ENCODE data around the gene RNF217. TPM values are rescaled to one million over a fixed set of nuclear protein-coding genes. Genes with fewer than 3 reads are reported as not detected.
"Not testable (repeated sequence)": the region's sequence is repeated elsewhere in the genome, so short reads cannot be mapped to it uniquely, and the experiment has no call there.

The RNF217 gene
- total RNA-seq, 4 donors from 2014 or later = 6.0 to 24.3 (median 16.0) TPM

- no peak for TF ChIP-seq CTCF (IDR thresholded peaks at IDR 0.05)
- TF ChIP-seq EP300 (IDR thresholded peaks at IDR 0.05; ENCODE audit: low read depth) = no peak
- TF ChIP-seq POLR2AphosphoS5 (IDR thresholded peaks at IDR 0.05) = no peak
- no peak for TF ChIP-seq POLR2A (IDR thresholded peaks at IDR 0.05)
- no peaks in the 10 kb centered on the region for H3K36me3 ChIP-seq
- 94 to 100% methylated on average over 1 of the region's 1 CpG for WGBS, 2 donors (ENCODE audit: low coverage in 1 of 2)
- intact Hi-C loops (cut with DNase I; ENCODE audit: low total_unique reads) = no loop called here
- H3K4me1 ChIP-seq = no peaks in the 10 kb centered on the region
- no peaks in the 10 kb centered on the region for H3K27me3 ChIP-seq
- no peaks in the 10 kb centered on the region for H3K9me3 ChIP-seq
- no peak for DNase-seq
- H3K4me3 ChIP-seq = no peak overlapping the region
- in situ Hi-C loops (cut with MboI; ENCODE audit: low pct_ligation_motif_present in 1 of 4, low pct_unique_long_range_greater_than_20kb in 1 of 4, low sequenced_read_pairs in 3 of 4) = no loop called here
- no peak overlapping the region for H3K27ac ChIP-seq
These were observed 69.1 kb downstream of the RNF217 start for GRCh38 chr6:125031385-125031784.

GRCh38 chr6:125034929-125035328, 72.7 kb downstream of the RNF217 start:
- H3K4me3 ChIP-seq = not testable (repeated sequence)

GRCh38 chr6:125036486-125036885, 74.2 kb downstream of the RNF217 start:
- in situ Hi-C loops (cut with MboI; ENCODE audit: low pct_ligation_motif_present in 1 of 4, low pct_unique_long_range_greater_than_20kb in 1 of 4, low sequenced_read_pairs in 3 of 4); DNase-seq; H3K36me3 ChIP-seq; H3K4me3 ChIP-seq; intact Hi-C loops (cut with DNase I; ENCODE audit: low total_unique reads); H3K9me3 ChIP-seq; H3K4me1 ChIP-seq; H3K27ac ChIP-seq; H3K27me3 ChIP-seq: not testable (repeated sequence)
- WGBS, 2 donors (ENCODE audit: low coverage in 1 of 2) = 88 to 91% methylated on average over 4 of the region's 4 CpGs

More at GRCh38 chr6:125034929-125035328, 72.7 kb downstream of the RNF217 start:
- H3K9me3 ChIP-seq; H3K27ac ChIP-seq; intact Hi-C loops (cut with DNase I; ENCODE audit: low total_unique reads); H3K27me3 ChIP-seq; in situ Hi-C loops (cut with MboI; ENCODE audit: low pct_ligation_motif_present in 1 of 4, low pct_unique_long_range_greater_than_20kb in 1 of 4, low sequenced_read_pairs in 3 of 4); H3K36me3 ChIP-seq; DNase-seq; H3K4me1 ChIP-seq: not testable (repeated sequence)

GRCh38 chr6:125037827-125038226, 75.6 kb downstream of the RNF217 start:
- WGBS, 2 donors (ENCODE audit: low coverage in 1 of 2) = 65 to 78% methylated on average over 2 of the region's 2 CpGs
- DNase-seq = no peak
- in situ Hi-C loops (cut with MboI; ENCODE audit: low pct_ligation_motif_present in 1 of 4, low pct_unique_long_range_greater_than_20kb in 1 of 4, low sequenced_read_pairs in 3 of 4) = no loop called here
- no peak for TF ChIP-seq POLR2A (IDR thresholded peaks at IDR 0.05)
- TF ChIP-seq EP300 (IDR thresholded peaks at IDR 0.05; ENCODE audit: low read depth) = no peak
- TF ChIP-seq POLR2AphosphoS5 (IDR thresholded peaks at IDR 0.05) = no peak
- no peak for TF ChIP-seq CTCF (IDR thresholded peaks at IDR 0.05)
- H3K27ac ChIP-seq = no peak overlapping the region
- no peaks in the 10 kb centered on the region for H3K27me3 ChIP-seq
- no peaks in the 10 kb centered on the region for H3K36me3 ChIP-seq
- H3K4me3 ChIP-seq = no peak overlapping the region
- no peaks in the 10 kb centered on the region for H3K9me3 ChIP-seq
- H3K4me1 ChIP-seq = peaks cover 0 to 7% (median 0%) of the 10 kb centered on the region in 4 donors
- intact Hi-C loops (cut with DNase I; ENCODE audit: low total_unique reads) = no loop called here

- no peak for TF ChIP-seq EP300 (IDR thresholded peaks at IDR 0.05; ENCODE audit: low read depth)
- TF ChIP-seq POLR2A (IDR thresholded peaks at IDR 0.05) = no peak
- TF ChIP-seq POLR2AphosphoS5 (IDR thresholded peaks at IDR 0.05) = no peak
- no peak for TF ChIP-seq CTCF (IDR thresholded peaks at IDR 0.05)
- no peak for DNase-seq
These were observed 76.7 kb downstream of the RNF217 start for GRCh38 chr6:125038925-125039324.

More at GRCh38 chr6:125038925-125039324, 76.7 kb downstream of the RNF217 start:
- Histone ChIP-seq H3K9me3 (no peaks in the 10 kb centered on the region), H3K27ac (no peak overlapping the region), H3K36me3 (no peaks in the 10 kb centered on the region), H3K27me3 (no peaks in the 10 kb centered on the region), H3K4me3 (no peak overlapping the region), H3K4me1 (peaks cover 0 to 7% (median 0%) of the 10 kb centered on the region in 4 donors)
- intact Hi-C loops (cut with DNase I; ENCODE audit: low total_unique reads) (no loop called here), in situ Hi-C loops (cut with MboI; ENCODE audit: low pct_ligation_motif_present in 1 of 4, low pct_unique_long_range_greater_than_20kb in 1 of 4, low sequenced_read_pairs in 3 of 4) (no loop called here)
- WGBS, 2 donors (ENCODE audit: low coverage in 1 of 2) = 64 to 87% methylated on average over 1 to 2 of the region's 2 CpGs

Data from transverse colon (tissue), 4 donors.